ENCODE measurements around the gene ASIP.
A peak's percentile ranks its signal among the peaks of the same experiment; 100 is the strongest.
"Not testable (repeated sequence)": the region's sequence is repeated elsewhere in the genome, so short reads cannot be mapped to it uniquely, and the experiment has no call there.

Gene ASIP

DNA sequence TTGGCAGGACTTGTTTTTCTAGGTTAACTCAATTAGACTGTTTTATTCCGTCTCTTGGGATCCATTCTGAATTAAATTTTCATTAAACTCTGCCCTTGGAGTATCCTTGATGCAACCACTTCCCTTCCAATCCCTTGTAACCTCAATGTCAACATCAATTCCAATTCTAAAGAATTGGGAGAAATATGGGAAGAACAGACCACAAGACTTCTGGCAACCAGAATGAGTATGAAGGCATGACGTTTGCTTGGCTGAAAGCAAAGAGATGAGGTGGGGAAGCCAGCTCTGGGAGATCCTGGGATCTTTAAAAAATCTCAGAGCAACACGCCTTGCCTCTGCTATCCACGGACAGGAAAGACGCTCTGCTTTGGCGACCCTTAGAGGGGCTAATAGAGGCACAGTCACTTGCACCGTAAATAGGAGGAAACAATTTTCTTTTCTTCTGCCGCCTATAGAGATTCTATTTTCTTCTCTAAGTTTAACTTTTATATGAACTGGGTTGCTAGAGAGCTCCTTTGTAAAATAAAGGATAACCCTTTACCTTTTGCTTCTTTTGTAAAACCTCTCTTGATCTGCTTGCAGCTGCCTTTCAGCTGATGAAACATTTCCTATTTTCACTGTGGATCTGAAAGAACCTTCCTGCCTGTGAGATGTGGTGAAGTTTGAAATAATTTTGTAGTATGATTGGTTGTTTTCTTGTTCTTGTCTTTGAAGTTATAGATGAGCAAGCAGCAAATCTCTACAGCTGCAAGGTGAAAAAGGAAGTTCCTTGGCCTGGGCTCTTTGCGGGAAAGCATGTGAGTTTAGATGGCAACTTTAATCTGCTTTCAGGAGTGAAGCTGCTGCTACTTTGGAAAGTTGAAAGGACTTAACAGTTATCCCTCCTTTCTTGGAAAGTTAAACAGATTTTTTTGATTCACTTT lies at the start of gene ASIP:
Gene ASIP (plus strand): TSS at position 731 of the 923 bp plus-strand sequence. CDS start 18,952 bp downstream, outside the sequence.
- DNase-seq: no peak

DNA sequence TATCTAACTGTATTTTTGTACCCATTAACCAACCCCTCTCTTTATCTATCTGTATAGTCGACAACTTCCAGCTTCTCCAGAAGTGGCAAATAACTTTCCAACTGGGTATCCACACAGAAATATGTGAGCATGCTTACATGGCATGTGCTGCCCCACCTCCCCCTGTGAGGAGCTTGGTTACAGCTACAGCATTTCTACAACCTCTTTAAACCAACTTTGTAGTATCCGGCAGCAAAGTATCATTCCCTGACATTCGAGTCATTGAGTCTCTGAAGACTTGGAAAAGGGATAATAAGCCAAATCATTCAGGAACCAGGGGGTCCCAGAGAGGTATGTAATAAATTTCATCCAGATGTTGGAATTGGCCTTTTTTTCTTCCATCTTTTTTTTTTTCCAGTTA lies 48.2 kb upstream of the ASIP start:
- no peak for DNase-seq

- no peak for DNase-seq
Observed at GRCh38 chr20:34199183-34199582, 42.0 kb upstream of the ASIP start.

DNA sequence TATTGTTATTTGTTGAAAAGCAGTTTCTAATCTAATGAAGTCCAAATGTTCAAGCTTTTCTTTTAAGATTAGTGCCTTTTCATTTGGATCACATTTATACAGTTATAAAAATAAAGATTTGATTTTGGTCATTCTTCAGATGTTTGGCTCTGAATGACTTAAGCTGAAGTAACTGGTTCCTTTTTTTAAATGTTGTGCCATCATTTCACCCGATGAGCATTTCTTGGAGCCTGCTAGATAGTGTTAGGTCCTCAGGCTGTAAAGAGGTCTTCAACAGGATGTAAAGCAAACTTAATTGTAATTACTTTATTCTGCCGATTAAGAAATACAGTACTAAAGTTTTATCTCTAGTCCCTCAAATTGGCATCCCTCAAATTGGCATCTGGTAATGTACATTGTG lies 41.2 kb upstream of the ASIP start:
- no peak for DNase-seq

GRCh38 chr20:34201531-34201930 lies 39.7 kb upstream of the ASIP start:
- no peak for DNase-seq

DNA sequence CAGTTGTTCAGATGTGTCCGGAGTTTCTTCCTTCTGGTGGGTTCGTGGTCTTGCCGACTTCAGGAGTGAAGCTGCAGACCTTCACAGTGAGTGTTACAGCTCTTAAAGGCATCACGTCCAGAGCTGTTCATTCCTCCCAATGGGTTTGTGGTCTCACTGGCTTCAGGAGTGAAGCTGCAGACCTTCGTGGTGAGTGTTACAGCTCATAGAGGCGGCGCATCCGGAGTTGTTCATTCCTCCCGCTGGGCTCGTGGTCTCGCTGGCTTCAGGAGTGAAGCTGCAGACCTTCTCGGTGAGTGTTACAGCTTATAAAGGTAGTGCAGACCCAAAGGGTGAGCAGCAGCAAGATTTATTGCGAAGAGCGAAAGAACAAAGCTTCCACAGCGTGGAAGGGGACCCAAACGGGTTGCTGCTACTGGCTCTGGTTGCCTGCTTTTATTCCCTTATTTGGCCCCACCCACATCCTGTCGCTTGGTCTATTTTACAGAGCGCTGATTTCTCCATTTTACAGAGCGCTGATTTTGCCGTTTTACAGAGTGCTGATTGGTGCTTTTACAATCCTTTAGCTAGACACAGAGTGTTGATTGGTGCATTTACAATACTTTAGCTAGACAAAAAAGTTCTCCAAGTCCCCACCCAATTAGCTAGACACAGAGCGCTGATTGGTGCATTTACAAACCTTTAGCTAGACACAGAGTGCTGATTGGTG lies 35.9 kb upstream of the ASIP start:
- DNase-seq: not testable (repeated sequence)

DNA sequence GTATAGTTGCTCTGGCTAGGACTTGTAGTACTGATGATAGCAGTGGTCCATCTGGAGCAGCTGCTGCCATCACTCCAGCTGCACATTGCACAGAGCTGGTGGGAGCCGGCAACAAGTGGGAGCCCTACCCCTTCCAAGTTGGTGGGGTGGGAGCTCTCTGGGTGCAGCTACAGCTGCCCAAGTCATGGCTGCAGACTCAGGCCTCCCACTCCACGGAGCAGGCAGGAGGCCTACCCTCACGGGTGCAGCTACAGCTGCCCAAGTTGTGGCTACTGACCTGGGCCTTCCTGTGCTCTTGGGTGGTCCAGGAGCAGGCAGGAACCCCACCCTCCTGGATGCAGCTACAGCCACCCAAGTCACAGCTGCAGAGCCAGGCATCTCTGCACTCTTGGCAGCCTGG lies 32.1 kb upstream of the ASIP start:
- DNase-seq: no peak

- DNase-seq: no peak
Observed at GRCh38 chr20:34210271-34210670, 31.0 kb upstream of the ASIP start.

DNA sequence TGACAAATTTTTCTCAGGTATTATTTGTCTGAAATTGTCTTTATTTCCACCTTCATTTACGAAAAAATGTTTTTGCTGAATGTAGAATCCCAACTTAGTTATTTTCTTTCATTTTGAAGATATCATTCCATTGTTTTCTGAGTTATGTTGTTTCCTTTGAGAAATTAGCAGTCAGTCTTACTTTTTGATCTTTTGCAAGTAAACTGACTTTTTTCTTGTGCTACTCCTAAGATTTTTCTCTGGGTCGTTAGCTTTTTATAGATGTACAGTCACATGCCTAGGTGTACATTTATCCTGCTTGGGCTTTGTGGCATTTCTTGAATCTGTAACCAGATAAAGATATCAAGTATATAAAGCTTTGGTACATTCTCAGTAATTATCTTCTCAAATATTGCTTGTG lies 29.6 kb upstream of the ASIP start:
- no peak for DNase-seq

DNA sequence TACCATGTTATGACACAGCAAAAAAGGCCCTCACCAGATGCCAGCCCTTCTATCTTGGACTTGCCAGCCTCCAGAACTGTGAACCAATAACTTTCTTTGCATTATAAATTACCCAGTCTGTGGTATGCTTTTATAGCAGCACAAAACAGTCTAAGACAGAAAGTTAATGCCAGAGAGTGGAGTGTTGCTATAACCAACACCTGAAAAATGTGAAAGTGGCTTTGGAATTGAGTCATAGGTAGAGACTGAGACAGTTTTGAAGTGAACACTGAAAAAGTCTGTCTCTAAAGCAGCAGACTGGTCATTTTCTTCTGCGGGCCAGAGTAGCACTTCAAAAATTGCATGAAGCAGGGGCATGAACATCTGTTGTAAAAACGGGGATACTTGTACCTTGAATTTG lies 28.0 kb upstream of the ASIP start:
- no peak for DNase-seq

GRCh38 chr20:34215711-34216381 lies 25.4 kb upstream of the ASIP start:
- DNase-seq: peak; percentile 93

DNA sequence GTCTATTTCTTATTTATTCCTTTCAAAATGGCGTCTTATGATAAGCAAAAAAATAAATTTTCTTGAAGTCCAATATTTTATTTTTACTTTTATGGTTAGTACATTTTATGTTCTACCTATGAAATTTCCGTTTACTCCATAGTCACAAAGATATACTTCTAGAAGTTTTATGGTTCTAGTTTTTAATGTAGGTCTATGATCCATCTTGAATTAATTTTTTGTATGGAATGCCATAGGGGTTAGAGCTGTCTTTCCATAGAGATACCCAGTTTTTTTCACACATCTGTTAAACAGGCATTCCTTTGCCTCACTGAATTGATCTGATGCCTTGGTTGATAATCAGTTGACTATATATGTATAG lies 24.9 kb upstream of the ASIP start:
- no peak for DNase-seq

DNA sequence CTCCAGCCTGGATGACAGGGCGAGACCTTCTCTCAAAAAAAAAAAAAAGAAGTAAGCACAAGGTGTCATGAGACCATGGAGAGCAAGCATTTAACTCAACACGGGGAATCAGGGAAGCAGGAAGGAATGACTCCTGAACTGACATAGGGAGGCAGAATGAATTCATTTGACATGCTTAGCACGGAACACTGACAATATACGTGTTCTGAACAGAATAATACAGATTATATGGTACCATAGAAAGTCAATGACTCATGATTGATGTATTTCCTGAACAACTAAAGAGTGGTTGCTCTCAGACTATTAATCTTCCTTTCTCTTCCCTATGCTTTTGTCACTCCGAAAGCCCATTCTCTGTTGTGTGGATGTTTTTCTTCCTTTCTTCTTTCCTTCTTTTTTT lies 20.7 kb upstream of the ASIP start:
- no peak for DNase-seq

GRCh38 chr20:34222208-34222607 lies 19.0 kb upstream of the ASIP start:
- no peak for DNase-seq

GRCh38 chr20:34224251-34224650 lies 17.0 kb upstream of the ASIP start:
- not testable (repeated sequence) for DNase-seq

DNA sequence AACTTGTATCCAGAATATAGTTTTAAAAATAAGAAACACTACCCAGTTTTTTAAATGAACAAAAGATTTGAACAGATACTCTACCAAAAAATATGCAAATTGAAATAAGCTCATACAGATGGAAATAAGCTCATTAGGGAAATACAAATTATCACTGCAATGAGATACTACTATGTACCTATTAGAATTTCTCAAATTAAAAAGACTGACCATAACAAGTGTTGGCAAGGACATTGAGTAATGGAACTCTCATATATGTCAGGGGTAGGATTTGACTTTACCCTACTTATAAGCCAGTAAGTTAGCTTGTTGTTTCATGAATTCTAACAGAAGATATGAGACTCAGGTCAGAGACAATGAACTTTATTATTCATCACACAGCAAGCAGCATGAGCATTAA lies 9.6 kb upstream of the ASIP start:
- no peak for DNase-seq

DNA sequence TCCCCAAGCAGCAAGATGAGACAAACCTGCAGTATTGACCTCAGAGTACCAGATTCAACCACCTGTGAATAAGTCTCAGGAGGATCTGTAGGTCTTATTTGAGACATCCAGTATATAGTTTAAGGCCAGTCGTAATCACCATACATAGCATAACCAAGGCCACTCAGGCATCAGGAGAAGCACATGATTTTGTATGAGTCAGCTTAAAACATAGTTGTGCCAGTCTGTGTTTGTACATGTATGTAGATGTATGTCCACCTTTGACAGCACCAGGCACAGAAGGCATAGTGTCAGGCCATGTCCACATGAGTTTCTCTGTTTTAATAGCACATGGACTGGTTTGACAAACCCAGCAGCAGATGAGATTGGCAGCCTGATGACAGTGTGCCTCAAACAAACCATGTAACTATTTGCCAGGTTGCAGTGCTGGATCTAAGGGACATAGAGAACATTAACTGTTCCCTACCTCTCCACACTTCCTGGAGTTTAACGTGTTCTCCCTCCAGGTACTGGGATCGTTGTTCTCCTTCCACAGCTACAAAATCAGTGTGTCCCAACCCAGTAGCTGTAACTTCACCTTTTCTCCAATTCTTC lies 8.6 kb upstream of the ASIP start:
- DNase-seq: no peak

- DNase-seq: no peak
Observed at GRCh38 chr20:34233687-34234086, 7.5 kb upstream of the ASIP start.

DNA sequence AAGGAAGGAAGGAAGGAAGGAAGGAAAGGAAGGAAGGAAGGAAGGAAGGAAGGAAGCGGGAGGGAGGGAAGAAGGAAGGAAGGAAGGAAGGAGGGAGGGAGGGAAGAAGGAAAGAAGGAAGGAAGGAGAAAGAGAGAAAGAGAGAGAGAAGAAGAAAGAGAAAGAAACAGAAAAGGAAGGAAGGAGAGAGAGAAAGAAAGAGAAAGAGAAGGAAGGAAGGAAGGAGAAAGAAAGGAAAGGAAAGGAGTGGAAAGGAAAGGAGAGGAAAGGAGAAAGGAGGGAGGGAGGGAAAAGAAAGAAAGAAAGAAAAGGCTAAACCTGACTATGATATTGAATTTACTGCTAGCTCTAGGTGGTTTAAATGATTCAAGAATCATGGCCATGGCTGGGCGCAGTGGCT lies 5.3 kb upstream of the ASIP start:
- no peak for DNase-seq

DNA sequence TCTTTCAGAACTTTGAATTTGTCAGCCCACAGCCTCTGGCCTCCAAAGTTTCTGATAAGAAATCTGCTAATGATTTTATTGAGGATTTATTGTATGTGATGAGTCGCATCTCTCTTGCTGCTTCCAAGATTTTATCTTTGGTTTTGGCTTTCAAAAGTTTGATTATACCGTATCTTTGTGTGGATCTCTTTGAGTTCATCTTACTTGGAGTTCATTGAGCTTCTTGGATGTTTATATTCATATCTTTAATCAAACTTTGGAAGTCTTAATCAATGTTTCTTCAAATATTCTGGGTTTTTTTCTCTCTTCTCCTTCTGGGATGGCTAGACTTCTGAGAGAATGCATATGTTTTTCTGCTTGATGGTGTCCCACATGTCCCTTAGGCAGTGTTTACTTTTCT lies 3.3 kb upstream of the ASIP start:
- DNase-seq: no peak

DNA sequence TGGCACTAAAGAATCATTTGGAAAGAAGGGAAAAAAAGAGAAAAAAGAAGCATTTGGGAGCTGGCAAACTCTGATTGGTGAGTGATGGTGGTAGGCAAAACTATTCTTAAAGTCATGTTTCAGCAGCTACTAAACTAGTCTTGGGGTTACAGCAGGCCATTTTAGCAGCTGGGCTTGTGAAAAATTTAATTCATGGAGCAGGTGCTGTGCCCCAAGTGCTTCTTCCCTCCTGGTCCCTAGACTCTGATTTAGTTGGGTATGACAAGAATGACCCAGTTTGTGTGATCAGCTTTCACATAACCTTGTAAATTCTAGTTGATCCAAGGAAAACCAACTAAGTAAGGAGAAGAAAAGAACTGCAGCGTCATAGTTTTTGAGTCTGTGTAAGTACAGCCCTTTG lies 1.1 kb upstream of the ASIP start:
- no peak for DNase-seq

DNA sequence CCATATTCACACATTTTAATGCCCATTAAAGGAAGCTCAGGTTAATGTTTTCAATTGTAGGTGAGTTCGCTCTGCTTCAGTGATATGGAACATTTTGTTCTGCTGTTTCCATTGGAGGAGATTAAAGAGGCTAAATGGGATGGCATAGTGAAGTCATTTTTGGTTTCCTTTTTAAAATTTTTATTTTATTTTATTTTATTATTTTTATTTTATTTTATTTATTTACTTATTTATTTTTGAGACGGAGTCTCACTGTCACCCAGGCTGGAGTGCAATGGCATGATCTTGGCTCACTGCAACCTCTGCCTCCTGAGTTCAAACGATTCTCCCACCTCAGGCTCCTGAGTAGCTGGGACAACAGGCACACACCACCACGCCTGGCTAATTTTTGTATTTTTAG lies 792 bp downstream of the ASIP start:
- DNase-seq: not testable (repeated sequence)

- peak; percentile 24 for DNase-seq
Observed at GRCh38 chr20:34242879-34243278, 1.7 kb downstream of the ASIP start.

Measured in retina (tissue), 1 donor.